Activated CD4-positive, alpha-beta T cell treated with anti-CD3 and anti-CD28 coated beads, Interleukin-2, Interleukin-4, amounts not matched to agents 100 ng/mL and 50 ng/mL, durations not matched to agents 16 hours and 8 hours (primary cell): Measurements from ENCODE around the gene ATP5F1E.

Source experiments
- DNase-seq: peaks from one replicate; pipeline ENCODE4 v3.0.0-alpha.2; 2020; ENCODE audit warnings: low spot score

The ATP5F1E gene

DNA sequence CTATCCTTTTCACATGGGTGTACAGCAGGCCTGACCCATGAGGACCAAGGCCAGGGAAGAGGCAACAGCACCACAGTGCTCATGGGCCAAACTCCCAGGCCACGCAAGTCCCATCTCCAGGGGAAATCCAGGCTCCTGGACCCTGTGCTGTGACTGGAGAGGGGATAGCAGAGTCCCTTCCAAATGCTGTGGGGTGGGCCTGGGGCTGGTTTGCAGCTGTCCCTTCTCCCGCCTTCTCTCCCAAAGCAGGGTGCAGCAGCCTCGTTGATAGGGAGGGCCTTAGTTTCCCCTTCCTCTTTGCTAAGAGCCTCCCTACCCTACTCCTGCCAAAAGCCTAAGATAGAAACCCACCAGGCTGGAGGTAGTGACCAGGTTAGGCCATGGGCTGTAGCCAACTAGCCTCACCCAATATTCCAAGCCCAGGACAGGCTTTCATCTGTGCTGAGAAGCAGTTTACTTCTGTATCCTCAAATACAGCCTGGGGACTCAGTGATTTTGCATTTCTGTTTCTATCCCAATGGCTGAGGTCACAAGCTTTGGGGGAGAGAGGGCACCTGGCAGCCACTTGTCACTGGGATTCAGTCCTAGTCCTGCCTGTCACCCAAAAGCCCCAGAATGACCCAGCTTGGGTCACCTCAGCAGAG, 26.5 kb downstream of the ATP5F1E start:
- DNase-seq, result no peak

DNA sequence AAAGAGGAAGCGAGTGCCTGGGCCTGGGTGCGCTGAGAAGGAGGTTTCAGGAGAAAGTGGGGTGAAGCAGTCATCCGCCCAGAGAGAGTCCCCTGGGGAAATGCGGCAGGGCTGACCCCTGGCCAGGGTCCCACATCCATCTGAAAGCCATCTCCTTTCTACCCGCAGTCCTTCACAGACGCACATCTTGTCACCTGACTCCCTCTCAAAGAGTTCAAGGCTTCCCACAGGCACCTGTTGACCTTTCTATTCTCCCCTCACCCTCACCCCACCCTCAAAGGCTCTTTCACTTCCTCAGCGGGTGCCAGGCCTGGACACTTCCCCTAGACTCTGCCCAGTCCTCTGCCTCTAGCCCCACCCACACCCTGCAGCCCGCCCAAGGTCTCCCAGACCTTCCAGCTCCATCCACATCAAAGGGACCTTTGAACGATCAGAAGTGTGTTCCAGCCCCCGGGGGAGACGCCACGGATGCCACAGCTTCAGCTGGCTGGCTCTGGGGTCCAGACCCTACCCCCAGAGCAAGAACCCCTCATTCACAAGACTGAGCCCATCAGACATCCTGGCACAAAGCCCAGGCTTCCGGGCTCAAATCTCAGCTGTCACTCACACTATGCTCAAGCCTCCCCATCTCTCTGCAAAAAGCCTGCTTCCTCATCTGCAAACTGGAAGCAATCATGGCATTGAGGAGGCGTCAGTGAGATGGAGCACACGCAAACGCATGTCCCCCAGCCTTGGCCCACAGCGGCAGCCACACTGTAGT, 27.2 kb downstream of the ATP5F1E start:
- no peak for DNase-seq

DNA sequence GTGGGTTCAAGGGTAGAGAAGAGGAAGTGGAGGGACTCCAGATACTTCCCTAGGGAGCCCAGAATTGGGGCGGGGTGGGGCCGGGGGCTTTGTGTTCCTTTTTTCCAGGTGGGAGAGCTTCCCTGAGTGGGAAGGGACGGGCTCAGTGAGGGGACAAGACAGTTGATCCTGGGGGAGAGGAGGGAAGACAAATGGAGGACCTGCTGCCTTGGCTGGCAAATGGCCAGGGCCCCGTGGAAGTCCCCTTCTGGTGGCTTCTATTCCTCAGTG, 27.7 kb downstream of the ATP5F1E start:
- DNase-seq, result no peak

DNA sequence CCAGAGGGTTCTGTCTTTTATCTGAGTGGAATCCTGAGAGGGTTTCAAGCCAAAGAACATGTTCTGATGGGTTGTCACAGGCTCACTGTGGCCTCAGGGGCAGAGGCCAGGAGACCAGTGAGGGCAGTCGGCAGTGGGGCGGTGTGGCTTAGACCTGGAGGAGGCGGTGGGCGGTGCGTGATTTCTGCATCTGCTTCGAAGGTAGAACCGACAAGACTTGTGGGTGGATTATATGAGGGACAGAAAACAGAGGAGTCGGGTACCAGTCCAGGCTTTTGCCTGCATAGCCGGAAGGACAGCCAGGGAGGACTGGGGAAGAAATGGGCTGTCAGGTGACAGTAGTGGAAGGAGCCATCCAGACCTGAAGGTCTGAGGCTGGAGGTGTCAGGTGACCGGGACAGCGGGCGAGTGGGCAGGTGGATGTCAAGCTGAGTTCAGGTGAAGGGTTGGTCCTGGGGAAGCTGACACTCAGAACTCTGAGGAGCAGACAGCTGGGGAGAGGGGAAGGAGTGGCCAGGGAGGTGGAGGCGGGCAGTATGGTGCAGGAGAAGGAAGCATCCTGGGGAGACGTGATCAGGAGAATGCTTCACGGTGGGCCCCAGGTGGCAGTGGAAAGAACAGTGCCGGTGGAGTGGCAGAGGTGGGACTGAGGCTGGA, 28.2 kb downstream of the ATP5F1E start:
- no peak for DNase-seq

DNA sequence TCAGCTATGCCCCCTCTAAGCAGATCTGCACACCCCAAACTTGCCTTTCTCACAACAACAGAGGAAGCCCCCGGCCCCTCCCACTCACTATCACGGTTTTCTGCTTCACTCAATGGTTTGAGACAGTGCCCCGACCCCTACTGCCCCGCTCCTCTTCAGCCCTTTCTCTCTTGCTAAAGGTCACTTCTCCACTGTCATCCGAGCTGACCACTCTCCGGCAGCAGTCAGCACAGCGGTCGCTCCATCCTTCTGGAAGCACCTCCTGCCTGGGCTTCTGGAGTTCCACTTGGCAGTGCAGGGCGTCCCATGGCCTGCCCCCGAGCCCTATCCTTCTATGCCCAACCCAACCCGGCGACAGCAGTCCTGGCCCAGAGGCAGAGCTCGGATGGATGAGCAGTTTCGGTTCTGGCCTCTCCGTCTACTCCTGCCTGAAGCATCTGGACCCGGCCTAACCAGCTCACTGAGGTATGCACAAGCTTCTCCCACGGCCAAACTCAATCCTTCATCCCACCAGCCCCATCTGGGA, 29.2 kb downstream of the ATP5F1E start:
- no peak for DNase-seq

DNA sequence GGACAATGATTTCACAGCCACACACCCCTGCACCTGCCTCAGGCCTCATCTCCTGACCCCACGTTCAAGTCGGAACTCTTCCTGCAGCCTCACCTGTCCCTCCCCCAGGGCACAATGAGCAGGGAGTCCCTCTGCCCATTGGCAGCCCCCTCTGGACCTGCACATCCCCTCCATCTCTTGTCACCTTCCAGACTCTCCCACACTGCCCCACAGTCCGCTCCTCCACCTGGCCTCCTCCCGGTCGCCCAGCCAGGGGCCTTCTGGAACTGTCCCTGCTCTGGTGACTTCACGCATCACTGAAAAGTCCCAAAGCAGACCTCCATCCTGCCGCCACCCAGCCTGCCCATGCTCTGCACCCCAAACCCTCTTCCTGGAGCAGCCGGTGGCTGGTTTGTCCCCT, 29.7 kb downstream of the ATP5F1E start:
- DNase-seq, result no peak

DNA sequence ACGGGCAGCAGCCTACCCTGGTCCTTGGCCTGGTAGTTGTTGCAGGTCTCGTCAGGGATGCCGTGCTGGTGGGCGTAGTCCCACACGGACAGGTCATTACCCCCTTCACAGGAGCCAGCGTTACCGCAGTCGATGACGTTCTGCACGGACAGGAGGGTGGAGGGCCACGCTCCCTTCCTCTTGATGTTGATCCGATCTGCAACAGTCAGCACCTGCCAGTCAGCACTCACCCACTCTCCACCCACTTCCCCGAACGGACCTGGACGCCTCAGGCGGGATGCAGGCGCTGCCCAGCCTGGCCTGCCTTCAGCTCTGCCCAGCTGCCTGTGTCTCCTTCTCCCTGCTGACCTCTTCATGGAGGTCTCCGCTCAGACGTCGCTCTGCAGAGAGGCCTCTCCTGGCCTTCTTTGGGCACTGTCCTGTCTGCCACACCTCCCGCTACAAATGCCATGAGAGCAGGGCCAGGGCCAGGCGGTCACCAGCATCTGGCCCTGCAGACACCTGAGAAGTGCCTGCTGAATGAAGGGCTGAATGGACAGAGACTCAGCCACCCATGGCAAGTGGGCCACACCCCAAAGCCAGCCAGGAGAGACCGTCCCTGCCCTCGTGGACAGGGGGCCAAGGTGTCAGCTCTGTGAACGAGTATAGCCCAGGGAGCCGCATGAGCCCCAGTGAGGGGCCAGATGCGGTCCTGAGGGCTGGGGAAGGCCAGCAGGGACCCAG, 30.5 kb downstream of the ATP5F1E start:
- no peak for DNase-seq

DNA sequence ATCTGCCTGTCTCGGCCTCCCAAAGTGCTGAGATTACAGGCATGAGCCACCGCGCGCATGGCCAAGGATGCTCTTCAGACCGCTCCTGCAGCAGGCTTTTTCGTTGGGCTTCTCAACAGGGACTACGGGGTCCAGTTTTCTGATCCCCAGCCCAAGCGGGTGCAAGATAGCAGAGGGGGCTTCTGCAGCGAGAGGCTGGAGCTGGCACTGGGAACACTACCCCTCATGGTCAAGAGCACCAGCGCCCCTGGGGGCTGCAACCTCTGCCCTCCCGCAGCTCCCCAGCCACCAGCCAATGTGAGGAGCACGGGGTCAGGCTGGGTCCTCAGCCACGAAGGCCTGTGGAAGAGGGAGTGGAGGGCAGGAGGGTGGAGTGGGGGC, 31.1 kb downstream of the ATP5F1E start:
- no peak for DNase-seq

DNA sequence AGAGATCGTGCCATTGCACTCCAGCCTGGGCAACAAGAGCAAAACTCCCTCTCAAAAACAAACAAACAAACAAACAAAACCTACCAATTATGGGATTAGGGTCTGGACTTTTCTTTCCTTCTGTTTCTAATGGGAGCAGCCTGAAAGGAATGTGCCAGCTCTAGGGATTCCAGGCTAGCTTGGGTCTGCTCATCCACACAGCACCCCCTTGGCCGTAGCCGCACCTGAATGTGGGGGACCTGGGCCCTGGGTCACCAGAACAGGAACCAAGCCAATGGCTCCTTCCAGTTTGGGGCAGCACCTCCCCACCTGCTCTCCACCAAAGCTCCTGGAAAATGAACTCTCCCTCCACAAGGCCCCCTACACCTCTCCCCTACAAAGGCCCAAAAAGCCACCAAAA, 31.8 kb downstream of the ATP5F1E start:
- DNase-seq, result no peak

DNA sequence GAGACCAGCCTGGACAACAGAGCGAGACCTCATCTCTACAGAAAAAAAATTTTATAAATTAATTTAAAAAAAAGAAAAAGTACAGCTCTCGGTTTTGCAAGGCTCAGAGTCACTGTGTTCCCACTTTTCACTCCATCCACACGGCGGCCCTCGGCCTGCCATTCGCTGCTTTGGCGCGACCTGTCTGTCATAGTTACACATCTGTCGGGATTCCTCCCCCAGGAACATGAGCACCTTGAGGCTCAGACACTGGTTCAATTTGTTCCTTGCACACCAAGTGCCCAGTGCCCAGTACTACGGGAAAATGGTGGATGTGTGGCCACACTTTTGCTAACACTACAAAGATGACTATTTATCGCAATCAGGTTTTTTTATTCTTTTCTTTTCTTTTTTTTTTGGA, 33.5 kb downstream of the ATP5F1E start:
- no peak for DNase-seq

DNA sequence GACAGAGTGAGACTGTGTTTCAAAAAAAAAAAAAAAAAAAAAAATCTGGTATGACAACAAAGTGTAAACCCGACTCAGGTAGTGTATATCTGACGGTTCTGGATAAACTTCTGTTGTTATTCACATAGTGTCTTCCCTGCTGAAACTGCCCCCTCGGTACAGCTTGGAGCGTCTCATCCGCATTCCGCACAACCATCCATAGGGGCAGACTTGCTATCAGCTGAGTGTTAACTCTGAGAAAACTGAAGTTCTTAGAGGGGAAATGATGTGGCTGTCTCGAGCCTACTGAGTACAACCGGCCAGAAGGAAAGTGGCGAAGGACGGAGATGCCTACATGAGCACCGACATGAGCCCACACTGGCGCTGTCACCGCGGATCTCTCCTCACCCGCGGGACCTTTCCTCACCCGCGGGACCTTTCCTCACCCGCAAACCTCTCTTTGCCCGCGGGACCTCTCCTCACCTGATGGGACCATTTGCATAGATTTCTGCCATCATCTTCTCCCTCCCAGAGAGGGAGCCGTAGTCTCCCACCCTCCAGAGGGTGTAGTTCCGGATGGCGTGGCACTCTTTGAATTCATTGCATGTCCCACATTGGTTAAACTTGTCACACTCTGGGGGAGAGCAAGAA, 34.9 kb downstream of the ATP5F1E start:
- DNase-seq, result no peak

DNA sequence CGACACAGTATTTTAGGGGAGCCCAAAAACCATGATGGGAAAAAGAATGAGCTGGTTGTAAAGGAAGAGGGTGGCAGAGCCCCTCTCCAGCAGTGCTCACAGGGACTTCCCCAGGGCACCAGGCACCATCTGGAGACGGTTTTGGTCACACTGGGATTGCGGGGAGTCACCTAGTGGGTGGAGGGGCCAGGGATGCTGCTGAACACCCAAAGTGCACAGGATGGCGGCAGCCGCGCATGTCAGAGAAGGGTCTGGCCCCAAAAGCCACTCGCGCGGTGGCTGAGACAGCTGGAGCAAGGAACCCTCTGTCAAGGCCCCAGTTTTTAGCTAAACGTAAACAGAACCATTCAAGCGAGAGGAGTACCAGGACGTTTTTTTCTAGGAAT, 35.9 kb downstream of the ATP5F1E start:
- no peak for DNase-seq

DNA sequence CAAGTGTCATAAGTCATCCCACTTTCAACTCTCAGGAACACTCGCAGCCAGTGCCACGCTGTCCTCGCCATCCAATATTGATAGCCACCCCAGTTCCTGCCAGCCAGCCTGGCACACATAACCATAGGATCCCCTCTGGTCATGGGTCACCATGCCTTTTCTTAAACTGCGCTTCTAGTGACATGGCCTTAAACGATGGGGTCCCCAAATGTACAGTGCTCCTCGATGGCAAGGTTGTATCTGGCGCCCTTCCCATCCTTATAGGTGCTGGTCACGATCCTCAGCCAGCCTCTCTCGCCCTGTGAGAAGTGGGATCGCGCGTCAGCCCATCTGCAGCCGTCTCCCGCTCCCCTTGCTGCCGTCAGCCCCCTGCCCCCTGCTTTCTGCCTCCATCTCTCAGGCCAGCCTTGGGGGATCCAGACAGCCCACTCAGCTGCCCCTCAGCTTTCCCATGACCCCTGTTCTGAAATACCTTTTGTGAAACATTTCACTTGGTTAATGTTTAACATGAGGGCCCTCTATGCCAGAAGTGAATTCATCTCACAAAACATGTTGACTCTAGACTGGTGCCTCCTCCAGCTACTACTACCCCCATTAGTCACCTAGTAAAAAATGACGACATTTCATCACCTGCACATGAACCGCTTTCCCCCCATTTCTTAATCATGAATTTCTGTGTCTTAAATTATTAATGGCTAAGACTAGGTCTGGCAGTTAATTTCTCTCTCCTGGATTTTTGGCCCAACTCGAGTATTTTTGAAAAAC, 36.5 kb downstream of the ATP5F1E start:
- DNase-seq, result no peak

DNA sequence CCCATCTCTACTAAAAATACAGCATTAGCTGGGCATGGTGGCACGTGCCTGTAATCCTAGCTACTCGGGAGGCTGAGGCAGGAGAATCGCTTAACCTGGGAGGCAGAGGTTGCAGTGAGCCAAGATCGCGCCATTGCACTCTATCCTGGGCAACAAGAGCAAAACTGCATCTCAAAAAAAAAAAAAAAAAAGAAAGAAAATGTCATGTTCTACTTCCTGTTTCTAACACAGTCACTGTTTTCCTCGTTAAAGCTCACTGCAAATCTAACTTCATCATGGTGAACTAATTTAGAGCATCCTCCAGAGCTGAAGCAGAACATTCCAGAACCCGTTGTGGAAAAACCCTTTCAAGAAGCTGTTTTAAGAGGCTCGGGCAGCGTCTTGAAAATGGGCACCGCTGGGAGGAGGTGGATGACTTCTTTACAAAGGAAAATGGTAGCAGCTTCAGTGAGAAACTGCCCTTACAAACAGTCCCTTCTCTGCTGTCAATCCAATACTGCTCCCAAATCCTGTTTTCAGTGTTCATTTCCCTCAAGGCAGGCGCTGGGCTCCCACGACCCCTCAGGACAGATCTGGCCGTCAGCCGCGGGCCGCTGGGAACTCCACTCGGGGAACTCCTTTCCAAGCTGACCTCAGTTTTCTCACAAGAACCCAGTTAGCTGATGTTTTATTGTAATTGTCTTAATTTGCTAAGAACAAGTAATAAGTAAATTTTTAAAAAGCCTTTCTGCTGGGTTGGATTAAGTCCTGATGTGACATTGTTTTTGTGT, 37.6 kb downstream of the ATP5F1E start:
- DNase-seq, result no peak

DNA sequence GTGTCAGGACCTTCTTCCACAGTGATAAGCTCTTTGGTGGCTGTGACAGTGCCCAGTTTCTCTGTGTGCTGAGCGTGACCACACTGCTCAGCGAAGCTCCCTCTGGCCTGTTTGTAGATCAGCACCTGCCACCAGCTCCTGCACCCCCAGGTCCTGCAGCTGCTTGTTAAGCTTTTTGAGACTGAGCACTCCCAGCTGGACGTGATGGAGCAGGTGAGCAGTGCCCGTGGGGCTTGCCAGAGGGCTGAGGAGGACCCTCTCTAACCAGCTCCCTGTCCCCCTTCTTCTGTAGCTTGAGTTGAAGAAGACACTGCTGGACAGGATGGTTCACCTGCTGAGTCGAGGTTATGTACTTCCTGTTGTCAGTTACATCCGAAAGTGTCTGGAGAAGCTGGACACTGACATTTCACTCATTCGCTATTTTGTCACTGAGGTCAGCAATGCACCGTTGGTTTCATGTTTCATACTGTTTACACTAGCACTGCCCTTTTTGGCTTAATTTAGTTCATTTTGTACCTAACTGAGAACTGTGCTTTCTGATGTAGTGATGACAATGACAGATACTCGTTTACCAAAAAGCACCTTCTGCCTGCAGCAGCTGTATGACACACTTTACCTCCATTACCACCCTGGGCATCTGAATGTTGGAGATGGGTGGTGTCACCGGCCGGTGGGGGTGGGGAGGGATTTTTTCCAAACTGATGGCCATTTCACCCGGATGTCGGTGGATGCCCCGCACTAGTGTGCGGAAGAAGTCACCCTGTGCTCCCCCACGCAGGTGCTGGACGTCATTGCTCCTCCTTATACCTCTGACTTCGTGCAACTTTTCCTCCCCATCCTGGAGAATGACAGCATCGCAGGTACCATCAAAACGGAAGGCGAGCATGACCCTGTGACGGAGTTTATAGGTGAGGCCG, 38.5 kb downstream of the ATP5F1E start:
- DNase-seq, result no peak

DNA sequence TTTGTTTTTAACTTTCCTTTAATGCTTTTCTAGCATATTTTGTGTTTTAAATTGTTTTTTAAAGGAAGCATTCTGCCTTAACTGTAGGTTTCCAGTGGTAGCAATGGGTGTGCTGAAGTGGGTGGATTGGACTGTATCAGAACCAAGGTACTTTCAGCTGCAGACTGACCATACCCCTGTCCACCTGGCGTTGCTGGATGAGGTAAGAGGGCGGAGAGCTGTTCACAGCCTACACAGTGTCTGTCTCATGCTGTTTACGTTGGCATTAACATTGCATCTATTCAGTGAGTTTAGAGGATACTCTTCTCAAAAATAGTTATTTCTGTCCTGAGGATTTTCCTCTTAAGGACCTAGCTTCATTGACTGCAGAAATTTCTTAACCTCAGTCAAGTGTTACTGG, 39.2 kb downstream of the ATP5F1E start:
- DNase-seq, result no peak

DNA sequence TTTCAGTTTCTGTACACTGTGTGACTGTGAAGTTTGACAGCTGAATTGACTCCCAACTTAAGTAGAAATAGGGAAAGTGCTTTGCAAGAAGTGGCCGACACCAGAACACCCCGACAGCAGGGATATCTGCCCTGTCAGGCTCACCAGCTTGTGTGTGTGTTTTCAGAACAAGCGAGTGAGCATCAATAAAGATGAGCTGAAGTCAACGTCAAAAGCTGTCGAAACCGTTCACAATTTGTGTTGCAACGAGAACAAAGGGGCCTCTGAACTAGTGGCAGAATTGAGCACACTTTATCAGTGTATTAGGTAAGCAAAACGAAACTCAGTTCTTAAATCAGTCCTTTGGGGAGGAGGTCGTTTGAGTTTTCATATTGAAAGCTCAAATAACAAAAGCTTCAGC, 40.4 kb downstream of the ATP5F1E start:
- no peak for DNase-seq

DNA sequence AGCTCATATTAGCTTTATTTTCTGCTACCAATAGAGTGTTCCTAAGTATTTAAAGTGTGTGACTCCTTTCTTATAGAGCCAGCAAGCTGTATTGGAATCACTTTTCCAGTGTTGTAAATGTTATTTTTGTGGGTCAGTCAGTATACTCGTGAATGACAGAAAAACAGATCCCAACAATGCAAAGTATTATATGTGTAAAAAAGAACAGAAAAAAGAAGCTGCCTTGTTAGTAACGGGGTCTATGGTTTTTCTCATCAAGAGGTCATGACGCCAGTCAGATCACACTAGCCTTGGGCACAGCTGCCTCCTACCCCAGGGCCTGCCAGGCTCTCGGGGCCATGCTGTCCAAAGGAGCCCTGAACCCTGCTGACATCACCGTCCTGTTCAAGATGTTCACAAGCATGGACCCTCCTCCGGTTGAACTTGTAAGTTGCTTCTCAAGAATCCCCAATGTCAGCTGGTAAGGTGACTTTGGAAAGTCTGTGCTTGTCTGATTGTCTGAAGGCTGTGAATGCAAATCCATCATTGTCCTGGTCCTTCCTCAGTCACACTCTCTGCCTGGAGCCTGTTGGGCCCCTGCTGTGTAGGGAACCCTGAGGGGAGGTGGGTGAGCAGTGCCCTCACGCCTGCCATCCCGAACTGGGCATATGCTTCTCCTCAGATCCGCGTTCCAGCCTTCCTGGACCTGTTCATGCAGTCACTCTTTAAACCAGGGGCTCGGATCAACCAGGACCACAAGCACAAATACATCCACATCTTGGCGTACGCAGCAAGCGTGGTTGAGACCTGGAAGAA, 41.3 kb downstream of the ATP5F1E start:
- DNase-seq, result no peak

DNA sequence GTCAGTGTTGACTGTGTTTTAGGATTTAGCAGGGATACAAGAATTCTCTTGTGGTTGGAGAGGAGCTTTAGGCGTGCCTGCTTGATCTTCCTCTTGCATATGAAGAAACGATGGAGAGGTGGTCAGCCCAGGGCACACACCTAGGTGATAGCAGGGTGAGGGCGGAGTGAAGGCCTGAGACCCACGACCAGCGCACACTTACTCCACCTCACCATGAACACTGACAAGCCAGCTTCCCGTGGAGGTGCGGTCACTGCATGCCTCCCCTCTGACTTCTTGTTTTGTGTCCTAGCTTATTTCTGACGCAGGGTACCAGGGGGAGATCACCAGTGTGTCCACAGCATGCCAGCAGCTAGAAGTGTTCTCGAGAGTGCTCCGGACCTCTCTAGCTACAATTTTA, 42.9 kb downstream of the ATP5F1E start:
- no peak for DNase-seq
